ENCODE results near the gene GALNT9.

DNA sequence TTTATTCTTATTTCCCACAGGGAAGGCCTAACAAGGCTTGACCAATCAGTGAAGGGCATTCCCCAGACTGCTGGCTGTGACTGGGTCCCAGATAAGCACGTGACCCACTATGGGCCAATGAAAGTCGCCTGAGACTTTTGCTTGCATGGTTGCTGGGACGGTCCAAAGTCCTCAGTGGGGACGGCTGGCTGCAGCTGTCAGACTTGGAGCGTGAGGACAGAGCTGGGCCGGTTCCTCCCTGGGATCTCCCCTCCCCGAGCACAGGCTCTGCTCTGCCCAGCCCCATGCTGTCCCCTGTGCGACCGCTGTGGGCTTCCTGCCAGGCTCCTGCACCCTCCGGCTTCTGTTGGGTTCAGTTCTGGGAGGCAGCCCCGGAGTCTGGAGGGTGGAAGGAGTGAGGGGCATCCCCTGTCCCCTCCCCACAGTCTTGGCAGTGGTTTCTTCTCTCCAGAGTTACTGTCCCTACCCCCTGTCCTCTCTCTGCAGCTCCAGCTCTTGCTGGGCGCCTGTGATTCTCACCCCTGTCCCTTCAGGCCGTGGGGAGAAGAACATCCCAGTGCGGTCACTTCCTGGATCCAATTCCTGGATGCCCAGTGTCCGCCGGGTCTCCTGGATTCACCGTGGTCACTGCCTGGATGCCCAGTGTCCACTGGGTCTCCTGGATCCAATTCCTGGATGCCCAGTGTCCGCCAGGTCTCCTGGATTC, 50.1 kb downstream of the GALNT9 start:
- TF ChIP-seq CHD2 (IDR thresholded peaks at IDR 0.05; ENCODE audit: low read length, partially characterized antibody) (no peak), POLR2A (IDR thresholded peaks at IDR 0.05; ENCODE audit: low read length) (no peak), EP300 (IDR thresholded peaks at IDR 0.05) (no peak), NR3C1 (IDR thresholded peaks at IDR 0.05) (no peak), MAFK (IDR thresholded peaks at IDR 0.05; ENCODE audit: partially characterized antibody) (no peak), CEBPB (IDR thresholded peaks at IDR 0.05) (no peak), MAZ (IDR thresholded peaks at IDR 0.05; ENCODE audit: borderline replicate concordance, low read depth, low read length) (no peak), ZSCAN20 (CRISPR knock-in tag; IDR thresholded peaks at IDR 0.05) (no peak), SMC3 (IDR thresholded peaks at IDR 0.05) (no peak)
- TF ChIP-seq, protein P1, sequence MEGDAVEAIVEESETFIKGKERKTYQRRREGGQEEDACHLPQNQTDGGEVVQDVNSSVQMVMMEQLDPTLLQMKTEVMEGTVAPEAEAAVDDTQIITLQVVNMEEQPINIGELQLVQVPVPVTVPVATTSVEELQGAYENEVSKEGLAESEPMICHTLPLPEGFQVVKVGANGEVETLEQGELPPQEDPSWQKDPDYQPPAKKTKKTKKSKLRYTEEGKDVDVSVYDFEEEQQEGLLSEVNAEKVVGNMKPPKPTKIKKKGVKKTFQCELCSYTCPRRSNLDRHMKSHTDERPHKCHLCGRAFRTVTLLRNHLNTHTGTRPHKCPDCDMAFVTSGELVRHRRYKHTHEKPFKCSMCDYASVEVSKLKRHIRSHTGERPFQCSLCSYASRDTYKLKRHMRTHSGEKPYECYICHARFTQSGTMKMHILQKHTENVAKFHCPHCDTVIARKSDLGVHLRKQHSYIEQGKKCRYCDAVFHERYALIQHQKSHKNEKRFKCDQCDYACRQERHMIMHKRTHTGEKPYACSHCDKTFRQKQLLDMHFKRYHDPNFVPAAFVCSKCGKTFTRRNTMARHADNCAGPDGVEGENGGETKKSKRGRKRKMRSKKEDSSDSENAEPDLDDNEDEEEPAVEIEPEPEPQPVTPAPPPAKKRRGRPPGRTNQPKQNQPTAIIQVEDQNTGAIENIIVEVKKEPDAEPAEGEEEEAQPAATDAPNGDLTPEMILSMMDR (IDR thresholded peaks at IDR 0.05): no peak
- TF ChIP-seq, protein P2, sequence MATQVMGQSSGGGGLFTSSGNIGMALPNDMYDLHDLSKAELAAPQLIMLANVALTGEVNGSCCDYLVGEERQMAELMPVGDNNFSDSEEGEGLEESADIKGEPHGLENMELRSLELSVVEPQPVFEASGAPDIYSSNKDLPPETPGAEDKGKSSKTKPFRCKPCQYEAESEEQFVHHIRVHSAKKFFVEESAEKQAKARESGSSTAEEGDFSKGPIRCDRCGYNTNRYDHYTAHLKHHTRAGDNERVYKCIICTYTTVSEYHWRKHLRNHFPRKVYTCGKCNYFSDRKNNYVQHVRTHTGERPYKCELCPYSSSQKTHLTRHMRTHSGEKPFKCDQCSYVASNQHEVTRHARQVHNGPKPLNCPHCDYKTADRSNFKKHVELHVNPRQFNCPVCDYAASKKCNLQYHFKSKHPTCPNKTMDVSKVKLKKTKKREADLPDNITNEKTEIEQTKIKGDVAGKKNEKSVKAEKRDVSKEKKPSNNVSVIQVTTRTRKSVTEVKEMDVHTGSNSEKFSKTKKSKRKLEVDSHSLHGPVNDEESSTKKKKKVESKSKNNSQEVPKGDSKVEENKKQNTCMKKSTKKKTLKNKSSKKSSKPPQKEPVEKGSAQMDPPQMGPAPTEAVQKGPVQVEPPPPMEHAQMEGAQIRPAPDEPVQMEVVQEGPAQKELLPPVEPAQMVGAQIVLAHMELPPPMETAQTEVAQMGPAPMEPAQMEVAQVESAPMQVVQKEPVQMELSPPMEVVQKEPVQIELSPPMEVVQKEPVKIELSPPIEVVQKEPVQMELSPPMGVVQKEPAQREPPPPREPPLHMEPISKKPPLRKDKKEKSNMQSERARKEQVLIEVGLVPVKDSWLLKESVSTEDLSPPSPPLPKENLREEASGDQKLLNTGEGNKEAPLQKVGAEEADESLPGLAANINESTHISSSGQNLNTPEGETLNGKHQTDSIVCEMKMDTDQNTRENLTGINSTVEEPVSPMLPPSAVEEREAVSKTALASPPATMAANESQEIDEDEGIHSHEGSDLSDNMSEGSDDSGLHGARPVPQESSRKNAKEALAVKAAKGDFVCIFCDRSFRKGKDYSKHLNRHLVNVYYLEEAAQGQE (IDR thresholded peaks at IDR 0.05): no peak
- TF ChIP-seq, protein P3, sequence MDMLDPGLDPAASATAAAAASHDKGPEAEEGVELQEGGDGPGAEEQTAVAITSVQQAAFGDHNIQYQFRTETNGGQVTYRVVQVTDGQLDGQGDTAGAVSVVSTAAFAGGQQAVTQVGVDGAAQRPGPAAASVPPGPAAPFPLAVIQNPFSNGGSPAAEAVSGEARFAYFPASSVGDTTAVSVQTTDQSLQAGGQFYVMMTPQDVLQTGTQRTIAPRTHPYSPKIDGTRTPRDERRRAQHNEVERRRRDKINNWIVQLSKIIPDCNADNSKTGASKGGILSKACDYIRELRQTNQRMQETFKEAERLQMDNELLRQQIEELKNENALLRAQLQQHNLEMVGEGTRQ (IDR thresholded peaks at IDR 0.05): peak; percentile 24; the same call in 1 of the 2 replicates

Measured in A549 (cell line).